Endodermal cell (in vitro differentiated cells): ENCODE measurements around the gene RGS9. TPM values are rescaled to one million over a fixed set of nuclear protein-coding genes. Genes with fewer than 3 reads are reported as not detected.
"Not testable (repeated sequence)": the region's sequence is repeated elsewhere in the genome, so short reads cannot be mapped to it uniquely, and the experiment has no call there.

ENCODE experiments used
- DNase-seq: peaks from one replicate; pipeline ENCODE4 v3.0.0-alpha.2; 2017
- H3K27ac ChIP-seq: 2 replicates; pipeline ENCODE4 v1.5.1; 2013; ENCODE audit warnings: mild to moderate bottlenecking, low read depth, low read length, moderate library complexity
- H3K27me3 ChIP-seq: 2 replicates; pipeline ENCODE4 v1.6.1; 2013; ENCODE audit warnings: mild to moderate bottlenecking, low read length, moderate library complexity; ENCODE audit not compliant: insufficient read depth, control insufficient read depth, poor library complexity, severe bottlenecking
- H3K36me3 ChIP-seq: 2 replicates; pipeline ENCODE4 v1.7.0; 2013; ENCODE audit warnings: mild to moderate bottlenecking, low read length, moderate library complexity; ENCODE audit not compliant: control insufficient read depth, insufficient read depth
- H3K4me1 ChIP-seq: one replicate; pipeline ENCODE4 v1.7.0; 2013; ENCODE audit warnings: low read length; ENCODE audit not compliant: control insufficient read depth, insufficient read depth
- H3K4me3 ChIP-seq: 2 replicates; pipeline ENCODE4 v1.5.1; 2013; ENCODE audit warnings: mild to moderate bottlenecking, low read length, moderate library complexity
- H3K9ac ChIP-seq: 2 replicates; pipeline ENCODE4 v1.6.1; 2013; ENCODE audit warnings: mild to moderate bottlenecking, low read length, moderate library complexity; ENCODE audit not compliant: poor library complexity, severe bottlenecking; ENCODE audit errors: extremely low read depth
- H3K9me3 ChIP-seq: 2 replicates; pipeline ENCODE4 v1.6.1; 2013; ENCODE audit warnings: mild to moderate bottlenecking, low read length, moderate library complexity; ENCODE audit not compliant: control insufficient read depth
- H3K27ac Mint-ChIP-seq: 2 replicates; pipeline ENCODE4 v1.8.0; 2020; ENCODE audit warnings: mixed read lengths
- H3K27me3 Mint-ChIP-seq: 2 replicates; pipeline ENCODE4 v1.8.0; 2021; ENCODE audit warnings: mild to moderate bottlenecking, mixed read lengths; ENCODE audit not compliant: insufficient read depth
- H3K36me3 Mint-ChIP-seq: 2 replicates; pipeline ENCODE4 v1.8.0; 2020; ENCODE audit warnings: low read depth, mixed read lengths
- H3K4me1 Mint-ChIP-seq: 2 replicates; pipeline ENCODE4 v1.8.0; 2020; ENCODE audit warnings: mixed read lengths
- H3K4me3 Mint-ChIP-seq: 2 replicates; pipeline ENCODE4 v1.8.0; 2020; ENCODE audit warnings: mild to moderate bottlenecking, moderate library complexity, mixed read lengths
- H3K9me3 Mint-ChIP-seq: 2 replicates; pipeline ENCODE4 v1.8.0; 2020; ENCODE audit warnings: mild to moderate bottlenecking, mixed read lengths
- WGBS, 2 experiments: methylation state at CpG; one replicate each; pipeline versions ENCODE4 v1.1.5 to v1.1.7; 2013; ENCODE audit warnings: missing lambda C conversion rate in 2 of 2, mixed read lengths in 1 of 2; ENCODE audit not compliant: insufficient coverage in 1 of 2, insufficient read length in 1 of 2; 5-methylcytosine and 5-hydroxymethylcytosine counted together
- total RNA-seq, 2 donors: library from RNA; stranded (reverse); fragmentation: NEBNext Ultra II Directional in 1 of 2; extraction: Animal tissue kit (Norgen Biotek cat#: 25700) in 1 of 2; gene quantifications; 2 replicates in 1 of 2; 3 replicates in 1 of 2; pipeline ENCODE4 v1.2.1, GENCODE V29; 2021
- TF ChIP-seq, protein P1 (sequence below): fragments of 200-600 bp; sonication (generic); conservative IDR thresholded peaks from 2 replicates; pipeline ENCODE4 v1.5.0; 2021; ENCODE audit warnings: antibody characterized with exemption, mild to moderate bottlenecking

RGS9 gene
- total RNA-seq, 2 donors from 2014 or later: 11.1 to 14.7 TPM

DNA sequence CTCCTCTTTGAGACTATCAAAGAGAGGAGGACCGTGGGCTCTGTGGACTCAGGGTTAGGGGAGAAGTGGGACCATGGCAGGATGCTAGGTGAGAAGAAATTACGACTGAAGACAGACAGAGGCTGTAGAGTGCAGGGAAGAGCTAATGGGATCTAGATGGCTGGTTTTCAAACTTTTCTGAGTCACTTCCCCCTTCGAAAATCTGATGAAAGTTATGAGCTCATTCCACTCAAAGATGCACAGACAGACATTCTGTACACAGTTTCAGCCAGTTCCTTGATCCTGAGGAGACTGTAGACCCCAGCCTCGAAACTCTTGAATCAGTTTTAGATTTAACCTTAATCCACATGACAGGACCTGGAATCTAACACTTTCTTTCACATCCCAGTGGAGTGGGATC, 40.7 kb downstream of the RGS9 start:
- Mint-ChIP-seq H3K27ac (no peak overlapping the region), H3K4me3 (no peak overlapping the region), H3K9me3 (no peaks in the 10 kb centered on the region), H3K36me3 (no peaks in the 10 kb centered on the region), H3K27me3 (no peaks in the 10 kb centered on the region), H3K4me1 (peaks cover 8% of the 10 kb centered on the region)
- TF ChIP-seq, protein P1, sequence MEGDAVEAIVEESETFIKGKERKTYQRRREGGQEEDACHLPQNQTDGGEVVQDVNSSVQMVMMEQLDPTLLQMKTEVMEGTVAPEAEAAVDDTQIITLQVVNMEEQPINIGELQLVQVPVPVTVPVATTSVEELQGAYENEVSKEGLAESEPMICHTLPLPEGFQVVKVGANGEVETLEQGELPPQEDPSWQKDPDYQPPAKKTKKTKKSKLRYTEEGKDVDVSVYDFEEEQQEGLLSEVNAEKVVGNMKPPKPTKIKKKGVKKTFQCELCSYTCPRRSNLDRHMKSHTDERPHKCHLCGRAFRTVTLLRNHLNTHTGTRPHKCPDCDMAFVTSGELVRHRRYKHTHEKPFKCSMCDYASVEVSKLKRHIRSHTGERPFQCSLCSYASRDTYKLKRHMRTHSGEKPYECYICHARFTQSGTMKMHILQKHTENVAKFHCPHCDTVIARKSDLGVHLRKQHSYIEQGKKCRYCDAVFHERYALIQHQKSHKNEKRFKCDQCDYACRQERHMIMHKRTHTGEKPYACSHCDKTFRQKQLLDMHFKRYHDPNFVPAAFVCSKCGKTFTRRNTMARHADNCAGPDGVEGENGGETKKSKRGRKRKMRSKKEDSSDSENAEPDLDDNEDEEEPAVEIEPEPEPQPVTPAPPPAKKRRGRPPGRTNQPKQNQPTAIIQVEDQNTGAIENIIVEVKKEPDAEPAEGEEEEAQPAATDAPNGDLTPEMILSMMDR: no peak
- no peak overlapping the region for H3K27ac ChIP-seq
- H3K9ac ChIP-seq: no peak overlapping the region
- no peaks in the 10 kb centered on the region for H3K36me3 ChIP-seq
- no peaks in the 10 kb centered on the region for H3K4me1 ChIP-seq
- no peak overlapping the region for H3K4me3 ChIP-seq
- DNase-seq: no peak
- 82 to 100% methylated on average over 3 to 4 of the region's 4 CpGs for WGBS, 2 experiments
- no peaks in the 10 kb centered on the region for H3K27me3 ChIP-seq
- H3K9me3 ChIP-seq: no peaks in the 10 kb centered on the region

GRCh38 chr17:65180276-65180675, 43.1 kb downstream of the RGS9 start:
- H3K9ac ChIP-seq, H3K9me3 Mint-ChIP-seq, H3K9me3 ChIP-seq, H3K36me3 Mint-ChIP-seq, H3K4me3 ChIP-seq, H3K4me1 ChIP-seq, H3K27ac Mint-ChIP-seq, H3K27me3 Mint-ChIP-seq, H3K36me3 ChIP-seq, H3K27ac ChIP-seq, H3K27me3 ChIP-seq, H3K4me3 Mint-ChIP-seq, DNase-seq: not testable (repeated sequence)
- peaks cover 13% of the 10 kb centered on the region for H3K4me1 Mint-ChIP-seq
- 90 to 96% methylated on average over 12 of the region's 12 CpGs for WGBS, 2 experiments

DNA sequence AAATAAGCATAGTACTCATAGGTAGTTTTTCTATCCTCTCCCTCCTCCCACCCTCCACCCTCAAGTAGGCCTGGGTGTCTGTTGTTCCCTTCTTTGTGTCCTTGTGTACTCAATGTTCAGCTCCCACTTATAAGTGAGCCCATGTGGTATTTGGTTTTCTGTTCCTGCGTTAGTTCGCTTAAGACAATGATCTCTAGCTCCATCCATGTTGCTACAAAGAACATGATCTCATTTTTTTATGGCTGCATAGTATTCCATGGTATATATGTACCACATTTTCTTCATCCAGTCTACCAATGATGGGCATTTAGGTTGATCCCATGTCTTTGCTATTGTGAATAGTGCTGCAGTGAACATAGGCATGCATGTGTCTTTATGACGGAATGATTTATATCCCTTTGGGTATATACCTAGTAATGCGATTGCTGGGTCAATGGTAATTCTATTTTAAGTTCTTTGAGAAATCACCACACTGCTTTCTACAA, 43.6 kb downstream of the RGS9 start:
- not testable (repeated sequence) for H3K4me3 Mint-ChIP-seq, H3K9me3 ChIP-seq, H3K36me3 ChIP-seq, H3K4me3 ChIP-seq, H3K27ac ChIP-seq, H3K27ac Mint-ChIP-seq, H3K9ac ChIP-seq, DNase-seq, H3K27me3 Mint-ChIP-seq, H3K4me1 ChIP-seq, H3K36me3 Mint-ChIP-seq, H3K27me3 ChIP-seq, H3K9me3 Mint-ChIP-seq
- 98 to 100% methylated on average over 3 to 4 of the region's 4 CpGs for WGBS, 2 experiments
- peaks cover 13% of the 10 kb centered on the region for H3K4me1 Mint-ChIP-seq

DNA sequence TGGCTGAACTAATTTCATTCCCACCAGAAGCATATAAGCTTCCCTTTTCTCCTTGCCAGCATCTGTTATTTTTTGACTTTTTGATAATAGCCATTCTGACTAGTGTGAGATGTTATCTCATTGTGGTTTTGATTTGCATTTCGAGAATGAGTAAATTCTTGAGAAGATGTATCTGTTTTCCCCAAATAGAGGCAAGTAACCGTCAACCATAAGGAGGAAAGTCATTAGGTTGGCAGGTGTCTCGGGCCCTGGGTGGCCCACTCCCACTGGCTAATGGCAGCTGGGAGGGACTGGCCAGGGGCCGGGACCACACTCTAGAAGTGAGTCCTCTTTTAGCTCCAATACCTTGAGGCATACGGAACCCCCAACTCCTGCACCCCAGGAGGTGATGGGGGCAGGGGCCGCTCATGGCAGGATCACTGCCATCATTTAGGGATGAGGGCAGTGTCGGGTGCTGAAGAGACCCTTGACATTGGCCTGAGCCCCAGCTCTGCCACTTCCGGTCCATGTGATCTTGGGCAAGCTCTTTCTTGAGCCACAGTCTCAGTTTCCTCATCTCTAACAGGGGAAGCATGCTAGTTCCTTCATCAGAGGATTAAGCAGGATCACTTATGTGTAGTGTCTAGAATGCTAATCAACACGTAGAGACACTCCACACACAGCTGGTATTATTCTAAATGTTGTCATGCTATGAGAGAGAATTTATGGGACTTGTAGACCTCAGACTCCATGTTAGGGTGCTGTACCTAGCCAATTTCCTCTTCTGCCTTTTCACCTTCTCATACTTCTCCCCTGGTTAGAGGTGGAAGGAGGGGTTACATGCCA, 44.3 kb downstream of the RGS9 start:
- no peaks in the 10 kb centered on the region for H3K36me3 ChIP-seq
- no peaks in the 10 kb centered on the region for H3K9me3 Mint-ChIP-seq
- no peak overlapping the region for H3K9ac ChIP-seq
- no peak overlapping the region for H3K27ac Mint-ChIP-seq
- no peaks in the 10 kb centered on the region for H3K36me3 Mint-ChIP-seq
- no peak overlapping the region for H3K27ac ChIP-seq
- no peak for DNase-seq
- no peaks in the 10 kb centered on the region for H3K9me3 ChIP-seq
- WGBS, 2 experiments: 92 to 95% methylated on average over 5 to 9 of the region's 9 CpGs
- peaks cover 3% of the 10 kb centered on the region for H3K4me1 ChIP-seq
- H3K4me3 Mint-ChIP-seq: no peak overlapping the region
- H3K27me3 Mint-ChIP-seq: no peaks in the 10 kb centered on the region
- TF ChIP-seq, protein P1: no peak
- peaks cover 13% of the 10 kb centered on the region for H3K4me1 Mint-ChIP-seq
- no peak overlapping the region for H3K4me3 ChIP-seq
- no peaks in the 10 kb centered on the region for H3K27me3 ChIP-seq
